ENCODE measurements around the gene MPI.

DNA sequence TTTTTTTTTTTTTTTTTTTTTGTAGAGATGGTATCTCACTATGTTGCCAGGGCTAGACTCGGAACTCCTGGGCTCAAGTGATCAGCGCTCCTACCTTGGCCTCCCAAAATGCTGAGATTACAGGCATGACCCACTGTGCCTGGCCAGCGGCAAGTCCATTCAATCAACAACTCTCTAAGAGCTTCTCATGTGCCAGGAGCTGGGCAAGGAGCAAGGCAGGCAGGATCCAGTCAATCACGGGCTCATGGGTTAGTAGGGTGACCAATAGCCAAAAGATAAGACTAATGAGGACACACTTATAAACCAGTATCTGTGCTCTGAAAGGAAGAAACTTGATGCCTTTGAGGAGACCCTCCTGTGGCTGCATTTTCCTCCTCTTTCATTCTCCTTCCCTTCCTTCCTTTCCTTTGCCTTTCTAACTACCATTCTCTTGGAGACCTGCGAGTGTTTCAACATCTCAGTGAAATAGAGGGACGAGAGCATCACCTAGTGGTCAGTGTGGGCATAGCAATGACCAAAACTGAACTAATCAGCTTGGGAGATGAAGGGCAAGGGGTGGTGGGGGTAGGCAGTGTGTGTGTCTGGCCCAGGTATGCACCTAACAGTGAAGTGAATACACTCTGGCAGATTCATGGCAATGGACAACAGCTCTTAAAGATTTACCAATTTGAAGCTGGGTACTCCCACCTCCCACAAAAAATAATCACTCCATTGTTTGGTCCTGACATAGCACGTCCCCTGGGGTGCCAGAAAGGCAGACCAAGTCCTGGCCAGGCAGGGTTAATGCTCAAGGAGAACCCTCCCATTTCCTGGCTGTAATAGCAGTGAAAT lies 60.5 kb downstream of the MPI start:
- TF ChIP-seq, protein P1, sequence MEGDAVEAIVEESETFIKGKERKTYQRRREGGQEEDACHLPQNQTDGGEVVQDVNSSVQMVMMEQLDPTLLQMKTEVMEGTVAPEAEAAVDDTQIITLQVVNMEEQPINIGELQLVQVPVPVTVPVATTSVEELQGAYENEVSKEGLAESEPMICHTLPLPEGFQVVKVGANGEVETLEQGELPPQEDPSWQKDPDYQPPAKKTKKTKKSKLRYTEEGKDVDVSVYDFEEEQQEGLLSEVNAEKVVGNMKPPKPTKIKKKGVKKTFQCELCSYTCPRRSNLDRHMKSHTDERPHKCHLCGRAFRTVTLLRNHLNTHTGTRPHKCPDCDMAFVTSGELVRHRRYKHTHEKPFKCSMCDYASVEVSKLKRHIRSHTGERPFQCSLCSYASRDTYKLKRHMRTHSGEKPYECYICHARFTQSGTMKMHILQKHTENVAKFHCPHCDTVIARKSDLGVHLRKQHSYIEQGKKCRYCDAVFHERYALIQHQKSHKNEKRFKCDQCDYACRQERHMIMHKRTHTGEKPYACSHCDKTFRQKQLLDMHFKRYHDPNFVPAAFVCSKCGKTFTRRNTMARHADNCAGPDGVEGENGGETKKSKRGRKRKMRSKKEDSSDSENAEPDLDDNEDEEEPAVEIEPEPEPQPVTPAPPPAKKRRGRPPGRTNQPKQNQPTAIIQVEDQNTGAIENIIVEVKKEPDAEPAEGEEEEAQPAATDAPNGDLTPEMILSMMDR (IDR thresholded peaks at IDR 0.05; ENCODE audit: insufficient read depth, low read depth, low read length), result peak; percentile 100
- TF ChIP-seq EZH2 (IDR thresholded peaks at IDR 0.05; ENCODE audit: insufficient read depth, low read length), result no peak

Measured in astrocyte (in vitro differentiated cells and primary cell).